Left kidney (tissue), 2 donors: ENCODE results near the gene TRAFD1. TPM values are rescaled to one million over a fixed set of nuclear protein-coding genes. Genes with fewer than 3 reads are reported as not detected.
"Not testable (repeated sequence)": the region's sequence is repeated elsewhere in the genome, so short reads cannot be mapped to it uniquely, and the experiment has no call there.

ENCODE experiments used
- DNase-seq: peaks from one replicate; pipeline ENCODE4 v3.0.0-alpha.2; 2013
- polyA plus RNA-seq: library from polyadenylated mRNA; unstranded; fragments of 120-200 nt; gene quantifications from one replicate; pipeline ENCODE4 v1.2.1, GENCODE V29; 2013; ENCODE audit not compliant: insufficient read length

The TRAFD1 gene
- polyA plus RNA-seq, 1 donor = 41.0 TPM

- DNase-seq = no peak
Measured at GRCh38 chr12:112153893-112154219, 28.5 kb downstream of the TRAFD1 start.

GRCh38 chr12:112158461-112159145 is 33.2 kb downstream of the TRAFD1 start:
- DNase-seq = not testable (repeated sequence)

- no peak for DNase-seq
Measured at GRCh38 chr12:112159146-112159541, 33.8 kb downstream of the TRAFD1 start.

- no peak for DNase-seq
Measured at GRCh38 chr12:112160611-112161010, 35.3 kb downstream of the TRAFD1 start.

GRCh38 chr12:112161711-112162110 is 36.4 kb downstream of the TRAFD1 start:
- no peak for DNase-seq

- no peak for DNase-seq
Measured at GRCh38 chr12:112162241-112162790, 37.0 kb downstream of the TRAFD1 start.

- no peak for DNase-seq
Measured at GRCh38 chr12:112163056-112163455, 37.7 kb downstream of the TRAFD1 start.

- DNase-seq = no peak
Measured at GRCh38 chr12:112163471-112163991, 38.2 kb downstream of the TRAFD1 start.

GRCh38 chr12:112164011-112164660 is 38.8 kb downstream of the TRAFD1 start:
- no peak for DNase-seq

- DNase-seq = no peak
Measured at GRCh38 chr12:112165624-112166023, 40.3 kb downstream of the TRAFD1 start.

GRCh38 chr12:112166051-112167015 is 41.0 kb downstream of the TRAFD1 start:
- no peak for DNase-seq

- no peak for DNase-seq
Measured at GRCh38 chr12:112167031-112167461, 41.7 kb downstream of the TRAFD1 start.

- DNase-seq = no peak
Measured at GRCh38 chr12:112167718-112168525, 42.6 kb downstream of the TRAFD1 start.

- no peak for DNase-seq
Measured at GRCh38 chr12:112168561-112168971, 43.2 kb downstream of the TRAFD1 start.

- no peak for DNase-seq
Measured at GRCh38 chr12:112169161-112169872, 44.0 kb downstream of the TRAFD1 start.

- DNase-seq = no peak
Measured at GRCh38 chr12:112169966-112170365, 44.6 kb downstream of the TRAFD1 start.

GRCh38 chr12:112170376-112170775 is 45.0 kb downstream of the TRAFD1 start:
- no peak for DNase-seq

- no peak for DNase-seq
Measured at GRCh38 chr12:112170971-112171596, 45.7 kb downstream of the TRAFD1 start.

- no peak for DNase-seq
Measured at GRCh38 chr12:112172556-112173324, 47.4 kb downstream of the TRAFD1 start.
